Stomach (tissue), 9 donors: ENCODE results near the gene OR4K13. TPM values are rescaled to one million over a fixed set of nuclear protein-coding genes. Genes with fewer than 3 reads are reported as not detected.

Experiments used
- DNase-seq, 2 donors: peaks; one replicate each; pipeline versions ENCODE4 v3.0.0 to v3.0.0-alpha.2; 2013 to 2019
- H3K27ac ChIP-seq, 5 donors: fragments of 200-600 bp in 4 of 5; sonication (generic) in 4 of 5; one replicate each; pipeline ENCODE4 v1.5.1; 2013 to 2019; ENCODE audit warnings: mild to moderate bottlenecking in 1 of 5, moderate library complexity in 1 of 5
- H3K27me3 ChIP-seq, 3 donors: fragments of 200-600 bp; sonication (generic); one replicate each; pipeline ENCODE4 v1.5.1; 2017 to 2019; ENCODE audit warnings: mixed run types in 1 of 3
- H3K36me3 ChIP-seq, 4 donors: fragments of 200-600 bp; sonication (generic); 1 replicate in 3 of 4; 2 replicates in 1 of 4; pipeline ENCODE4 v1.5.1; 2016 to 2019
- H3K4me1 ChIP-seq, 4 donors: fragments of 200-600 bp; sonication (generic); one replicate each; pipeline ENCODE4 v1.5.1; 2016 to 2019
- H3K4me3 ChIP-seq, 4 donors: fragments of 200-600 bp; sonication (generic) in 3 of 4; one replicate each; pipeline ENCODE4 v1.5.1; 2016 to 2019; ENCODE audit warnings: mild to moderate bottlenecking in 1 of 4
- H3K9me3 ChIP-seq, 4 donors: fragments of 200-600 bp; sonication (generic); one replicate each; pipeline ENCODE4 v1.5.1; 2016 to 2019
- CTCF ChIP-seq, 7 experiments: fragments of 450-650 bp in 4 of 7; fragments of 200-600 bp in 3 of 7; sonication (generic) in 3 of 7; IDR thresholded peaks; one replicate each; pipeline ENCODE4 v1.5.1; 2016 to 2019; ENCODE audit warnings: antibody characterized with exemption in 7 of 7, control low read depth in 2 of 7, mild to moderate bottlenecking in 1 of 7
- EP300 ChIP-seq: sonication (generic); formaldehyde crosslinking; IDR thresholded peaks from one replicate; pipeline ENCODE4 v1.6.1; 2017; ENCODE audit warnings: antibody characterized with exemption
- POLR2A ChIP-seq, 4 donors: fragments of 450-650 bp; IDR thresholded peaks; one replicate each; pipeline ENCODE4 v1.6.1; 2016; ENCODE audit warnings: antibody characterized with exemption in 4 of 4, control low read depth in 2 of 4, mild to moderate bottlenecking in 1 of 4, moderate library complexity in 1 of 4
- POLR2AphosphoS5 ChIP-seq, 3 donors: sonication (generic); formaldehyde crosslinking; IDR thresholded peaks; one replicate each; pipeline ENCODE4 v1.6.1; 2016; ENCODE audit warnings: antibody characterized with exemption in 3 of 3
- WGBS, 5 donors: extraction: QIAGEN DNeasy Blood & Tissue Kit in 3 of 5; methylation state at CpG; one replicate each; pipeline versions ENCODE4 v1.1.5 to v1.1.7; 2013 to 2018; 5-methylcytosine and 5-hydroxymethylcytosine counted together
- intact Hi-C: fragments of 100-400 bp; cut with DNase I; formaldehyde crosslinking; loops from one replicate; pipeline ENCODE4 v1.15.1; 2023; ENCODE audit warnings: low total_unique reads
- polyA plus RNA-seq, 3 donors: library from polyadenylated mRNA; stranded (reverse); fragments of 200-250 nt; gene quantifications; one replicate each; pipeline ENCODE4 v1.2.3, GENCODE V29; 2013
- total RNA-seq, 5 donors: library from RNA; depleted of rRNA; stranded (reverse); fragments of >200 nt; gene quantifications; one replicate each; pipeline versions ENCODE4 v1.1.0 to v1.2.3, GENCODE V29; 2014 to 2016
- donor health status: healthy with polysubstance abuse.
- donor health status: Bipolar disorder and iron deficiency.
- donor health status: healthy.

Gene OR4K13
- total and polyA plus RNA-seq, 8 donors: not detected

GRCh38 chr14:20002319-20002718 lies 33.5 kb downstream of the OR4K13 start:
- DNase-seq: no peak
- Histone ChIP-seq H3K4me1 (no peaks in the 10 kb centered on the region), H3K27ac (no peak overlapping the region), H3K4me3 (no peak overlapping the region), H3K36me3 (no peaks in the 10 kb centered on the region), H3K9me3 (peaks cover 0 to 4% (median 0%) of the 10 kb centered on the region in 4 donors), H3K27me3 (no peaks in the 10 kb centered on the region)
- WGBS, 5 donors: 52 to 79% (median 75%) methylated on average over 7 of the region's 7 CpGs
- intact Hi-C loops: no loop called here
- no peak for TF ChIP-seq CTCF (IDR thresholded peaks at IDR 0.05)
- TF ChIP-seq EP300: no peak
- TF ChIP-seq POLR2A (IDR thresholded peaks at IDR 0.05): no peak
- TF ChIP-seq POLR2AphosphoS5 (IDR thresholded peaks at IDR 0.05): no peak

GRCh38 chr14:20001863-20002262 lies 34.0 kb downstream of the OR4K13 start, which contains the start of gene OR4Q2:
OR4Q2 (plus strand) TSS chr14:20002163.
- no peak for TF ChIP-seq EP300
- no peak for TF ChIP-seq CTCF (IDR thresholded peaks at IDR 0.05)
- no peak for TF ChIP-seq POLR2A (IDR thresholded peaks at IDR 0.05)
- no peak for TF ChIP-seq POLR2AphosphoS5 (IDR thresholded peaks at IDR 0.05)
- no peak within 1 kb of the TSS for H3K4me3 ChIP-seq
- intact Hi-C loops: no loop called here

DNA sequence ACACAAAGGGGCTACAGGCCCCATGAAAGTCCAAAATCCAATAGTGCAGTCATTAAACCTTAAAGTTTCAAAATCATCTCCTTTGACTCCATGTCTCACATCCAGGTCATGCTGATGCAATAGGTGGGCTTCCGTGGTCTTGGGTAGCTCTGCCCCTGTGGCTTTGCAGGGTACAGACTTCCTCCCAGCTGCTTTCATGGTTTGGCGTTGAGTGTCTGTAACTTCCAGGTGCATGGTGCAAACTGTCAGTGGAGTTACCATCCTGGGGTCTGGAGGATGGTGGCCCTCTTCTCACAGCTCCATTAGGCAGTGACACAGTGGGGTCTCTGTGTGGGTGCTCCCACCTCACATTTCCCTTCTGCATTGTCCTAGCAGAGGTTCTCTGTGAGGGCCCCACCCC lies 42.4 kb downstream of the OR4K13 start:
- TF ChIP-seq POLR2AphosphoS5 (IDR thresholded peaks at IDR 0.05) (no peak), EP300 (no peak)
- no peak overlapping the region for H3K27ac ChIP-seq
- peaks cover 0 to 17% (median 8%) of the 10 kb centered on the region in 4 donors for H3K9me3 ChIP-seq
- H3K4me1 ChIP-seq: no peaks in the 10 kb centered on the region
- no peaks in the 10 kb centered on the region for H3K36me3 ChIP-seq
- intact Hi-C loops: no loop called here
- 37 to 76% (median 72%) methylated on average over 2 of the region's 2 CpGs for WGBS, 5 donors
- no peak for DNase-seq
- no peak overlapping the region for H3K4me3 ChIP-seq
- no peaks in the 10 kb centered on the region for H3K27me3 ChIP-seq

More at GRCh38 chr14:20001863-20002262, 34.0 kb downstream of the OR4K13 start, which contains the start of gene OR4Q2:
- H3K27ac ChIP-seq: no peak within 1 kb of the TSS
- DNase-seq: no peak
- H3K4me1 ChIP-seq: no peaks in the 10 kb centered on the region
- H3K9me3 ChIP-seq: peaks cover 0 to 4% (median 0%) of the 10 kb centered on the region in 4 donors
- H3K27me3 ChIP-seq: no peaks in the 10 kb centered on the region
- no peaks in the 10 kb centered on the region for H3K36me3 ChIP-seq

Other genes starting within 250 kb of the OR4K13 start
- not detected for gene OR4N2, start 232.3 kb downstream of the OR4K13 start, total RNA-seq
- gene OR4N2, start 232.3 kb downstream of the OR4K13 start, polyA plus RNA-seq: not detected
- under 1 TPM in 1 of 5 donors, not detected in 4; under 0.01 TPM for gene OR4K2, start 160.9 kb downstream of the OR4K13 start, total RNA-seq
- not detected for gene OR4K2, start 160.9 kb downstream of the OR4K13 start, polyA plus RNA-seq
- not detected for gene OR4K5, start 115.4 kb downstream of the OR4K13 start, total RNA-seq
- not detected for gene OR4K5, start 115.4 kb downstream of the OR4K13 start, polyA plus RNA-seq
- not detected for gene OR4K1, start 105.1 kb downstream of the OR4K13 start, total RNA-seq
- not detected for gene OR4K1, start 105.1 kb downstream of the OR4K13 start, polyA plus RNA-seq
- gene OR4K15, start 60.4 kb downstream of the OR4K13 start, total RNA-seq: not detected
- not detected for gene OR4K15, start 60.4 kb downstream of the OR4K13 start, polyA plus RNA-seq
- gene OR4Q2, start 33.9 kb downstream of the OR4K13 start, total RNA-seq: not detected
- not detected for gene OR4Q2, start 33.9 kb downstream of the OR4K13 start, polyA plus RNA-seq
- gene OR4K14, start 16.7 kb downstream of the OR4K13 start, total RNA-seq: not detected
- not detected for gene OR4K14, start 16.7 kb downstream of the OR4K13 start, polyA plus RNA-seq
- not detected for gene OR4L1, start 24.0 kb upstream of the OR4K13 start, total RNA-seq
- gene OR4L1, start 24.0 kb upstream of the OR4K13 start, polyA plus RNA-seq: not detected
- not detected for gene OR4K17, start 74.7 kb upstream of the OR4K13 start, total RNA-seq
- not detected for gene OR4K17, start 74.7 kb upstream of the OR4K13 start, polyA plus RNA-seq
- not detected for gene OR4N5, start 102.8 kb upstream of the OR4K13 start, total RNA-seq
- not detected for gene OR4N5, start 102.8 kb upstream of the OR4K13 start, polyA plus RNA-seq
- 1 to 10 TPM in 1 of 5 donors, not detected in 4; 2.3 TPM for gene OR11G2, start 154.9 kb upstream of the OR4K13 start, total RNA-seq
- not detected for gene OR11G2, start 154.9 kb upstream of the OR4K13 start, polyA plus RNA-seq
- gene OR11H6, start 187.7 kb upstream of the OR4K13 start, total RNA-seq: not detected
- gene OR11H6, start 187.7 kb upstream of the OR4K13 start, polyA plus RNA-seq: not detected
- not detected for gene OR11H7, start 192.9 kb upstream of the OR4K13 start, total RNA-seq
- gene OR11H7, start 192.9 kb upstream of the OR4K13 start, polyA plus RNA-seq: not detected
- gene OR11H4, start 203.2 kb upstream of the OR4K13 start, total RNA-seq: not detected
- not detected for gene OR11H4, start 203.2 kb upstream of the OR4K13 start, polyA plus RNA-seq